SU-DHL-6 (cell line): ENCODE measurements around the gene RNU1-4.

Experiments
- H2AFZ ChIP-seq: fragments of 200-600 bp; sonication (generic); 2 replicates; pipeline ENCODE4 v1.6.1; 2014; ENCODE audit warnings: low read depth, mild to moderate bottlenecking, moderate library complexity, mixed read lengths, antibody characterized with exemption, low read length; ENCODE audit not compliant: severe bottlenecking
- H3F3A ChIP-seq: fragments of 200-600 bp; shearing (Covaris generic); 2 replicates; pipeline ENCODE4 v1.6.0; 2016; ENCODE audit warnings: antibody characterized with exemption, mild to moderate bottlenecking; ENCODE audit not compliant: insufficient read depth
- H3K27ac ChIP-seq: fragments of 200-600 bp; sonication (generic); 2 replicates; pipeline ENCODE4 v1.5.1; 2016; ENCODE audit warnings: low read depth, mild to moderate bottlenecking, low read length, moderate library complexity, mixed read lengths
- H3K27me3 ChIP-seq: fragments of 200-600 bp; sonication (generic), shearing (Covaris generic); 2 replicates; pipeline ENCODE4 v1.6.0; 2014; ENCODE audit warnings: mild to moderate bottlenecking, low read length
- H3K36me3 ChIP-seq: fragments of 200-600 bp; sonication (generic); 2 replicates; pipeline ENCODE4 v1.6.1; 2014; ENCODE audit warnings: mild to moderate bottlenecking, low read length, mixed read lengths
- H3K4me2 ChIP-seq: fragments of 300-600, 200-600 bp; shearing (Covaris generic), sonication (generic); 2 replicates; pipeline ENCODE4 v1.6.0; 2014; ENCODE audit warnings: low read length, low read depth, mild to moderate bottlenecking; ENCODE audit not compliant: poor library complexity, severe bottlenecking
- H3K4me3 ChIP-seq: fragments of 200-600 bp; sonication (generic); 2 replicates; pipeline ENCODE4 v1.5.1; 2014; ENCODE audit warnings: antibody characterized with exemption, low read length, mild to moderate bottlenecking, mixed read lengths; ENCODE audit not compliant: insufficient read depth, poor library complexity, severe bottlenecking
- H3K79me2 ChIP-seq: fragments of 200-600 bp; sonication (generic); 2 replicates; pipeline ENCODE4 v1.6.1; 2014; ENCODE audit warnings: mild to moderate bottlenecking, low read length, moderate library complexity; ENCODE audit not compliant: insufficient read depth
- H3K9ac ChIP-seq: fragments of 200-600 bp; sonication (generic); 2 replicates; pipeline ENCODE4 v1.7.0; 2014; ENCODE audit warnings: mild to moderate bottlenecking, low read length
- H3K9me2 ChIP-seq: fragments of 200-600 bp; sonication (generic); replicated peaks from 2 replicates; pipeline ENCODE4 v1.6.1; 2014; ENCODE audit warnings: low read length; ENCODE audit not compliant: insufficient read depth
- H3K9me3 ChIP-seq: fragments of 200-600 bp; sonication (generic); 2 replicates; pipeline ENCODE4 v1.6.1; 2014; ENCODE audit warnings: low read length, mixed read lengths; ENCODE audit not compliant: insufficient read depth
- H4K20me1 ChIP-seq: fragments of 200-600 bp; sonication (generic); 2 replicates; pipeline ENCODE4 v1.6.1; 2014; ENCODE audit warnings: low read depth, mild to moderate bottlenecking, antibody characterized with exemption, low read length, moderate library complexity, mixed read lengths
- CTCF ChIP-seq: fragments of 200-600 bp; sonication (generic); IDR thresholded peaks from one replicate; pipeline ENCODE4 v1.5.1; 2017; ENCODE audit warnings: antibody characterized with exemption, mild to moderate bottlenecking, low read length, moderate library complexity; ENCODE audit not compliant: insufficient read depth, poor library complexity, severe bottlenecking
- EZH2phosphoT487 ChIP-seq: fragments of 200-600 bp; sonication (generic), shearing (Covaris generic); conservative IDR thresholded peaks from 2 replicates; pipeline ENCODE4 v1.6.1; 2018; ENCODE audit warnings: mild to moderate bottlenecking, antibody characterized with exemption, low read length, moderate library complexity, mixed read lengths

The RNU1-4 gene

GRCh38 chr1:16718908-16719533, 21.3 kb upstream of the RNU1-4 start:
- TF ChIP-seq CTCF (no peak), EZH2phosphoT487 (no peak)
- H3K9me3 ChIP-seq, result no peaks in the 10 kb centered on the region
- no peak overlapping the region for H3K4me3 ChIP-seq
- H2AFZ ChIP-seq, result no peak overlapping the region
- H3K36me3 ChIP-seq, result no peaks in the 10 kb centered on the region
- no peaks in the 10 kb centered on the region for H3F3A ChIP-seq
- no peaks in the 10 kb centered on the region for H4K20me1 ChIP-seq
- H3K79me2 ChIP-seq, result no peaks in the 10 kb centered on the region
- no peaks in the 10 kb centered on the region; the same call in 1 of the 2 replicates for H3K27me3 ChIP-seq
- no peak overlapping the region for H3K9ac ChIP-seq
- no peak overlapping the region for H3K27ac ChIP-seq
- H3K4me2 ChIP-seq, result no peak overlapping the region
- H3K9me2 ChIP-seq, result no peaks in the 10 kb centered on the region

GRCh38 chr1:16719571-16720350, 20.6 kb upstream of the RNU1-4 start:
- Histone ChIP-seq H2AFZ (no peak overlapping the region), H3K36me3 (no peaks in the 10 kb centered on the region), H3K9ac (no peak overlapping the region), H3K9me2 (no peaks in the 10 kb centered on the region), H3F3A (no peaks in the 10 kb centered on the region), H3K4me3 (no peak overlapping the region), H3K4me2 (no peak overlapping the region), H4K20me1 (no peaks in the 10 kb centered on the region), H3K79me2 (no peaks in the 10 kb centered on the region), H3K27ac (no peak overlapping the region), H3K9me3 (no peaks in the 10 kb centered on the region), H3K27me3 (no peaks in the 10 kb centered on the region; the same call in 1 of the 2 replicates)
- TF ChIP-seq EZH2phosphoT487 (no peak), CTCF (no peak)

DNA sequence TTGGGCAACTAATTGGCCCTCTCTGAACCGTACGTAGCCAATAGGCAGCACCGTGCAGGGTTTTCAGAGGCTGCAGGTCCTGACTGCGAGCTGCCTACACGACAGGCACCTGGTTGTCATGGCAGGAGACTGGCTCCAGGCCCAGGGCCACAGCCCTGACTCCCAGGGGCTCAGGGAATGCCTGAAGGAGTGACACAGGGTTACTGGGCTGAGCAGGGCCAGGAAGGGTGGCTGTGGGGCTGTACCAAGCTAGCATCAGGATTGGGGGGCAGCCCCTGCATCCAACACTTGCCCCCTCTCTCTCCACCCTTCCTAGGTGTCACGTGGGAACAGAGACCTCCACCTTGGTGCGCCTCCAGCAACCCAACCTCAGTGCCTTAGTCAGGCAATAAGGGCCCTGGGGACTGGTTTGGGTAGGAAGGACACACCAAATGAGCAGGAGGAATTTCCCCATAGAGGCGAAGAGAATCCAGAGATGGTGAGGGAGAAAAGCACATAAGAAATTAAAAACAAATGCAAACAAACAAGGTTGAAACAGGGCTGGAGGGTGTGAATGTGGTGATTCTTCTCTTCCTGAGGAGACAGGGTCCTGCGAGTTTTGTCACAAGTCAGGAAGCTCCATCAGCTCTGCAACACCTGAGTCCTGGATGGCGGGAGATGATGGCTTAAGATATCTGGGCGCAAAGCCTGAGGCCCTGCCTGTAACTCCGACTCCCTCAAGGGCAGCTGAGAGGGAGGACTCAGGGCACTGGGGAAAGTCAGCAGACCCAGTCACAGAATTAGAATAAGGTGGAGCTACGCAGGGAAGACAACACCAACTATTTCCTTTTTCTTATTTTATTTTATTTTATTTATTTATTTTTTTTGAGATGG, 19.7 kb upstream of the RNU1-4 start:
- no peaks in the 10 kb centered on the region for H3K36me3 ChIP-seq
- no peaks in the 10 kb centered on the region; the same call in 1 of the 2 replicates for H3K27me3 ChIP-seq
- no peak overlapping the region for H2AFZ ChIP-seq
- no peak overlapping the region for H3K4me2 ChIP-seq
- H3K9ac ChIP-seq, result no peak overlapping the region
- H3K9me3 ChIP-seq, result no peaks in the 10 kb centered on the region
- H3K4me3 ChIP-seq, result no peak overlapping the region
- no peaks in the 10 kb centered on the region for H3K79me2 ChIP-seq
- TF ChIP-seq EZH2phosphoT487 (no peak), CTCF (no peak)
- H4K20me1 ChIP-seq, result no peaks in the 10 kb centered on the region
- no peaks in the 10 kb centered on the region for H3K9me2 ChIP-seq
- no peaks in the 10 kb centered on the region for H3F3A ChIP-seq
- H3K27ac ChIP-seq, result no peak overlapping the region
